Neural cell (in vitro differentiated cells): ENCODE data around the gene F7. TPM values are rescaled to one million over a fixed set of nuclear protein-coding genes. Genes with fewer than 3 reads are reported as not detected.

Source experiments
- H2AFZ ChIP-seq: fragments of 200-600, 300-800 bp; sonication (generic), shearing (Covaris generic); 2 replicates; pipeline ENCODE4 v1.6.0; 2014; ENCODE audit warnings: low read depth, mild to moderate bottlenecking, antibody characterized with exemption, low read length, moderate library complexity
- H3F3A ChIP-seq: fragments of 200-600 bp; shearing (Covaris generic); 2 replicates; pipeline ENCODE4 v1.6.1; 2016; ENCODE audit warnings: mild to moderate bottlenecking, moderate library complexity, mixed read lengths, antibody characterized with exemption, low read length; ENCODE audit not compliant: insufficient read depth, poor library complexity, severe bottlenecking
- H3K27ac ChIP-seq: fragments of 200-600, 300-800 bp; sonication (generic), shearing (Covaris generic); 2 replicates; pipeline ENCODE4 v1.5.1; 2014; ENCODE audit warnings: mild to moderate bottlenecking, low read length, moderate library complexity
- H3K27me3 ChIP-seq: fragments of 300-800, 200-600 bp; sonication (generic), shearing (Covaris generic); 2 replicates; pipeline ENCODE4 v1.6.0; 2014; ENCODE audit warnings: mild to moderate bottlenecking, low read depth, low read length, moderate library complexity; ENCODE audit not compliant: insufficient read depth
- H3K36me3 ChIP-seq: fragments of 300-800, 200-600 bp; sonication (generic), shearing (Covaris generic); 2 replicates; pipeline ENCODE4 v1.5.1; 2014; ENCODE audit warnings: mild to moderate bottlenecking, antibody characterized with exemption, low read length, moderate library complexity; ENCODE audit not compliant: insufficient read depth
- H3K4me2 ChIP-seq: fragments of 300-800, 200-600 bp; sonication (generic), shearing (Covaris generic); 2 replicates; pipeline ENCODE4 v1.6.0; 2014; ENCODE audit warnings: mild to moderate bottlenecking, low read length
- H3K4me3 ChIP-seq: fragments of 300-800, 200-600 bp; sonication (generic), shearing (Covaris generic); 2 replicates; pipeline ENCODE4 v1.5.1; 2014; ENCODE audit warnings: mild to moderate bottlenecking, low read length, moderate library complexity
- H3K79me2 ChIP-seq: fragments of 200-600 bp; shearing (Covaris generic); replicated peaks from 2 replicates; pipeline ENCODE4 v1.6.0; 2014; ENCODE audit warnings: mild to moderate bottlenecking, low read length, moderate library complexity; ENCODE audit not compliant: insufficient read depth
- H3K9ac ChIP-seq: fragments of 300-800, 200-600 bp; sonication (generic), shearing (Covaris generic); 2 replicates; pipeline ENCODE4 v1.6.1; 2016; ENCODE audit warnings: mild to moderate bottlenecking, low read length, mixed read lengths
- H3K9me2 ChIP-seq: fragments of 200-600 bp; shearing (Covaris generic); 2 replicates; pipeline ENCODE4 v1.6.1; 2016; ENCODE audit warnings: mild to moderate bottlenecking, low read length, mixed read lengths; ENCODE audit not compliant: insufficient read depth
- H3K9me3 ChIP-seq: fragments of 200-600, 300-800 bp; sonication (generic), shearing (Covaris generic); 2 replicates; pipeline ENCODE4 v1.6.1; 2016; ENCODE audit warnings: mild to moderate bottlenecking, mixed run types, low read length, moderate library complexity, mixed read lengths
- H4K20me1 ChIP-seq: fragments of 200-600 bp; shearing (Covaris generic); 2 replicates; pipeline ENCODE4 v1.6.1; 2016; ENCODE audit warnings: mild to moderate bottlenecking, mixed run types; ENCODE audit not compliant: insufficient read depth
- EP300 ChIP-seq: fragments of 450-650 bp; conservative IDR thresholded peaks from 2 replicates; pipeline ENCODE4 v1.6.1; 2014; ENCODE audit warnings: antibody characterized with exemption, mild to moderate bottlenecking, moderate library complexity; ENCODE audit not compliant: poor library complexity, severe bottlenecking
- EZH2 ChIP-seq: fragments of 200-600, 300-800 bp; shearing (Covaris generic), sonication (generic); IDR thresholded peaks from 2 replicates; pipeline ENCODE4 v1.6.1; 2014; ENCODE audit warnings: antibody characterized with exemption, low read length, borderline replicate concordance, mild to moderate bottlenecking; ENCODE audit not compliant: insufficient read depth, poor library complexity, severe bottlenecking
- MXI1 ChIP-seq: fragments of 450-650 bp; conservative IDR thresholded peaks from 2 replicates; pipeline ENCODE4 v1.6.1; 2014; ENCODE audit warnings: antibody characterized with exemption, mild to moderate bottlenecking; ENCODE audit not compliant: poor library complexity, severe bottlenecking
- POLR2AphosphoS5 ChIP-seq: IDR thresholded peaks from 2 replicates; pipeline ENCODE4 v1.6.1; 2012
- RAD21 ChIP-seq: fragments of 450-650 bp; conservative IDR thresholded peaks from 2 replicates; pipeline ENCODE4 v1.6.1; 2014; ENCODE audit warnings: antibody characterized with exemption, mild to moderate bottlenecking, moderate library complexity
- REST ChIP-seq: IDR thresholded peaks from 2 replicates; pipeline ENCODE4 v1.6.1; 2012; ENCODE audit warnings: borderline replicate concordance
- SMC3 ChIP-seq: fragments of 450-650 bp; conservative IDR thresholded peaks from 2 replicates; pipeline ENCODE4 v1.6.1; 2014; ENCODE audit warnings: antibody characterized with exemption, mild to moderate bottlenecking, moderate library complexity; ENCODE audit not compliant: poor library complexity
- TAF1 ChIP-seq: IDR thresholded peaks from 2 replicates; pipeline ENCODE4 v1.6.1; 2012; ENCODE audit warnings: low read depth
- polyA plus RNA-seq: library from polyadenylated mRNA; depleted of rRNA; stranded (reverse); fragments of >200 nt; gene quantifications from 2 replicates; pipeline ENCODE4 v1.2.3, GENCODE V29; 2014
- TF ChIP-seq, protein P1 (sequence below): fragments of 450-650 bp; IDR thresholded peaks from 2 replicates; pipeline ENCODE4 v1.5.1; 2014; ENCODE audit warnings: antibody characterized with exemption, mild to moderate bottlenecking, moderate library complexity; ENCODE audit not compliant: poor library complexity, severe bottlenecking

F7 gene
- polyA plus RNA-seq, 1 donor from 2014 or later = 0.32 TPM

- Histone ChIP-seq H3K36me3 (no peaks in the 10 kb centered on the region), H3K79me2 (no peaks in the 10 kb centered on the region), H2AFZ (no peak overlapping the region), H4K20me1 (no peaks in the 10 kb centered on the region), H3K27ac (no peak overlapping the region), H3K9ac (no peak overlapping the region), H3F3A (no peaks in the 10 kb centered on the region), H3K27me3 (no peaks in the 10 kb centered on the region), H3K9me2 (no peaks in the 10 kb centered on the region), H3K4me3 (no peak overlapping the region), H3K4me2 (no peak overlapping the region), H3K9me3 (no peaks in the 10 kb centered on the region)
- no peak for TF ChIP-seq RAD21
- TF ChIP-seq, protein P1, sequence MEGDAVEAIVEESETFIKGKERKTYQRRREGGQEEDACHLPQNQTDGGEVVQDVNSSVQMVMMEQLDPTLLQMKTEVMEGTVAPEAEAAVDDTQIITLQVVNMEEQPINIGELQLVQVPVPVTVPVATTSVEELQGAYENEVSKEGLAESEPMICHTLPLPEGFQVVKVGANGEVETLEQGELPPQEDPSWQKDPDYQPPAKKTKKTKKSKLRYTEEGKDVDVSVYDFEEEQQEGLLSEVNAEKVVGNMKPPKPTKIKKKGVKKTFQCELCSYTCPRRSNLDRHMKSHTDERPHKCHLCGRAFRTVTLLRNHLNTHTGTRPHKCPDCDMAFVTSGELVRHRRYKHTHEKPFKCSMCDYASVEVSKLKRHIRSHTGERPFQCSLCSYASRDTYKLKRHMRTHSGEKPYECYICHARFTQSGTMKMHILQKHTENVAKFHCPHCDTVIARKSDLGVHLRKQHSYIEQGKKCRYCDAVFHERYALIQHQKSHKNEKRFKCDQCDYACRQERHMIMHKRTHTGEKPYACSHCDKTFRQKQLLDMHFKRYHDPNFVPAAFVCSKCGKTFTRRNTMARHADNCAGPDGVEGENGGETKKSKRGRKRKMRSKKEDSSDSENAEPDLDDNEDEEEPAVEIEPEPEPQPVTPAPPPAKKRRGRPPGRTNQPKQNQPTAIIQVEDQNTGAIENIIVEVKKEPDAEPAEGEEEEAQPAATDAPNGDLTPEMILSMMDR = no peak
- no peak for TF ChIP-seq EZH2
- no peak for TF ChIP-seq POLR2AphosphoS5
Observed at GRCh38 chr13:113116206-113116800, 10.7 kb downstream of the F7 start.

DNA sequence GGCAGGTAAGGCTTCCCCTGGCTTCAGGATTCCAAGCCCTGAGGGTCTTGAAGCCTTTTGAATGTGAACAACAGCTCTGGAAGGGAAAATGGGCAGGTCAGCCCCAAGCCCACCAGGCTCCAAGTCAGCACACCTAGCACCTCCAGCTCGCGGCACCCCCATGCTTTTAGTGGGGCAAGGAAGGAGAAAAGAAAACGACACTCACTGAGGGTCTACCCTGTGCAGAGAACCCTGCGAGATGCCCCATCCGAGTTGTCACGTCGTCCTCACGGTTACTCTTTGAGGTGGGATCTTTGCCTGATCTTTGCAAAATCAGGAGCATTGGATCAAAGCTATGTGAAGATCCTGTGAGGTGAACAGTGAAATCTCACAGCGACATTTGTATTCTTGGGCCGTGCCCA, 11.3 kb downstream of the F7 start:
- H3K9me3 ChIP-seq = no peaks in the 10 kb centered on the region
- H3K9ac ChIP-seq = no peak overlapping the region
- H4K20me1 ChIP-seq = no peaks in the 10 kb centered on the region
- H3K36me3 ChIP-seq = no peaks in the 10 kb centered on the region
- H3K79me2 ChIP-seq = no peaks in the 10 kb centered on the region
- no peak overlapping the region for H3K27ac ChIP-seq
- TF ChIP-seq EZH2 (no peak), REST (no peak), RAD21 (no peak), POLR2AphosphoS5 (no peak), TAF1 (no peak), EP300 (no peak), SMC3 (no peak), MXI1 (no peak)
- TF ChIP-seq, protein P1 = no peak
- H3K27me3 ChIP-seq = no peaks in the 10 kb centered on the region
- H2AFZ ChIP-seq = no peak overlapping the region
- H3F3A ChIP-seq = no peaks in the 10 kb centered on the region
- H3K4me2 ChIP-seq = no peak overlapping the region
- no peaks in the 10 kb centered on the region for H3K9me2 ChIP-seq
- no peak overlapping the region for H3K4me3 ChIP-seq
